Measurements from ENCODE around the gene STX3. TPM values are rescaled to one million over a fixed set of nuclear protein-coding genes. Genes with fewer than 3 reads are reported as not detected.

STX3 gene
- total and polyA plus RNA-seq, 4 donors = 3.3 to 8.5 (median 5.8) TPM

DNA sequence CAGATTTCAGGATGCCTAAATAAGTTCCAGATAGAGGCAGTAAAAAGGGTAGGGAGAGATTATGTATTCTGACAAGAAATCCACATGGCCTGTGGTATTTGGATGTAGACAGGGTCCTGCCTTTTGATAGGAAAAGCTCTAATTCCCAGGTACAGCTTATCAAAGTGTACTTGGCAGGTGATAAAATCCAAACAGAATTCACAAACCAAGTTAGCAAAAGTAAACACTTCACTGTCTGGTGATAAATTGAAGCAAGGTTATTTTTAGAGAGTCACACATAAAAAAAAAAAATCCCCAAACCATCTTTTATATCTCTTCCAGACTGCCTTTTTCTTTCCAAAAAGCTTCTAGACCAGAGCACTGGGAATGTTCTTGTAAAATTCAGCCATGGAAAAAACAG is 84.4 kb downstream of the STX3 start:
- TF ChIP-seq NR2F2 (IDR thresholded peaks at IDR 0.05) (no peak), FOXA2 (IDR thresholded peaks at IDR 0.05) (no peak), RXRA (IDR thresholded peaks at IDR 0.05) (no peak), JUND (IDR thresholded peaks at IDR 0.05) (no peak), YY1 (IDR thresholded peaks at IDR 0.05) (no peak), TAF1 (conservative IDR thresholded peaks at IDR 0.05) (no peak), GABPA (IDR thresholded peaks at IDR 0.05 in 1 of 2, conservative IDR thresholded peaks at IDR 0.05 in 1 of 2) (no peak)
- TF ChIP-seq, protein P1, sequence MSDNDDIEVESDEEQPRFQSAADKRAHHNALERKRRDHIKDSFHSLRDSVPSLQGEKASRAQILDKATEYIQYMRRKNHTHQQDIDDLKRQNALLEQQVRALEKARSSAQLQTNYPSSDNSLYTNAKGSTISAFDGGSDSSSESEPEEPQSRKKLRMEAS (IDR thresholded peaks at IDR 0.05) = no peak
- TF ChIP-seq, protein P2, sequence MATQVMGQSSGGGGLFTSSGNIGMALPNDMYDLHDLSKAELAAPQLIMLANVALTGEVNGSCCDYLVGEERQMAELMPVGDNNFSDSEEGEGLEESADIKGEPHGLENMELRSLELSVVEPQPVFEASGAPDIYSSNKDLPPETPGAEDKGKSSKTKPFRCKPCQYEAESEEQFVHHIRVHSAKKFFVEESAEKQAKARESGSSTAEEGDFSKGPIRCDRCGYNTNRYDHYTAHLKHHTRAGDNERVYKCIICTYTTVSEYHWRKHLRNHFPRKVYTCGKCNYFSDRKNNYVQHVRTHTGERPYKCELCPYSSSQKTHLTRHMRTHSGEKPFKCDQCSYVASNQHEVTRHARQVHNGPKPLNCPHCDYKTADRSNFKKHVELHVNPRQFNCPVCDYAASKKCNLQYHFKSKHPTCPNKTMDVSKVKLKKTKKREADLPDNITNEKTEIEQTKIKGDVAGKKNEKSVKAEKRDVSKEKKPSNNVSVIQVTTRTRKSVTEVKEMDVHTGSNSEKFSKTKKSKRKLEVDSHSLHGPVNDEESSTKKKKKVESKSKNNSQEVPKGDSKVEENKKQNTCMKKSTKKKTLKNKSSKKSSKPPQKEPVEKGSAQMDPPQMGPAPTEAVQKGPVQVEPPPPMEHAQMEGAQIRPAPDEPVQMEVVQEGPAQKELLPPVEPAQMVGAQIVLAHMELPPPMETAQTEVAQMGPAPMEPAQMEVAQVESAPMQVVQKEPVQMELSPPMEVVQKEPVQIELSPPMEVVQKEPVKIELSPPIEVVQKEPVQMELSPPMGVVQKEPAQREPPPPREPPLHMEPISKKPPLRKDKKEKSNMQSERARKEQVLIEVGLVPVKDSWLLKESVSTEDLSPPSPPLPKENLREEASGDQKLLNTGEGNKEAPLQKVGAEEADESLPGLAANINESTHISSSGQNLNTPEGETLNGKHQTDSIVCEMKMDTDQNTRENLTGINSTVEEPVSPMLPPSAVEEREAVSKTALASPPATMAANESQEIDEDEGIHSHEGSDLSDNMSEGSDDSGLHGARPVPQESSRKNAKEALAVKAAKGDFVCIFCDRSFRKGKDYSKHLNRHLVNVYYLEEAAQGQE (IDR thresholded peaks at IDR 0.05) = no peak
- TF ChIP-seq, protein P3, sequence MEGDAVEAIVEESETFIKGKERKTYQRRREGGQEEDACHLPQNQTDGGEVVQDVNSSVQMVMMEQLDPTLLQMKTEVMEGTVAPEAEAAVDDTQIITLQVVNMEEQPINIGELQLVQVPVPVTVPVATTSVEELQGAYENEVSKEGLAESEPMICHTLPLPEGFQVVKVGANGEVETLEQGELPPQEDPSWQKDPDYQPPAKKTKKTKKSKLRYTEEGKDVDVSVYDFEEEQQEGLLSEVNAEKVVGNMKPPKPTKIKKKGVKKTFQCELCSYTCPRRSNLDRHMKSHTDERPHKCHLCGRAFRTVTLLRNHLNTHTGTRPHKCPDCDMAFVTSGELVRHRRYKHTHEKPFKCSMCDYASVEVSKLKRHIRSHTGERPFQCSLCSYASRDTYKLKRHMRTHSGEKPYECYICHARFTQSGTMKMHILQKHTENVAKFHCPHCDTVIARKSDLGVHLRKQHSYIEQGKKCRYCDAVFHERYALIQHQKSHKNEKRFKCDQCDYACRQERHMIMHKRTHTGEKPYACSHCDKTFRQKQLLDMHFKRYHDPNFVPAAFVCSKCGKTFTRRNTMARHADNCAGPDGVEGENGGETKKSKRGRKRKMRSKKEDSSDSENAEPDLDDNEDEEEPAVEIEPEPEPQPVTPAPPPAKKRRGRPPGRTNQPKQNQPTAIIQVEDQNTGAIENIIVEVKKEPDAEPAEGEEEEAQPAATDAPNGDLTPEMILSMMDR (IDR thresholded peaks at IDR 0.05; ENCODE audit: low read depth, low read length, missing input control) = no peak
- Histone ChIP-seq H3K27me3 (ENCODE audit: control insufficient read depth in 4 of 4, insufficient read depth in 4 of 4, low read length in 3 of 4) (no peaks in the 10 kb centered on the region), H3K9me3 (ENCODE audit: control insufficient read depth in 4 of 4, low read length in 3 of 4) (no peaks in the 10 kb centered on the region), H3K4me1 (ENCODE audit: control insufficient read depth in 4 of 4, insufficient read depth in 4 of 4, low read length in 3 of 4) (no peaks in the 10 kb centered on the region), H3K9ac (ENCODE audit: low read depth in 1 of 2, low read length in 2 of 2) (no peak overlapping the region), H3K27ac (ENCODE audit: low read depth in 1 of 2, low read length in 2 of 2) (no peak overlapping the region), H3K4me3 (ENCODE audit: low read depth in 1 of 3, low read length in 3 of 3) (no peak overlapping the region), H3K36me3 (ENCODE audit: control insufficient read depth in 4 of 4, insufficient read depth in 3 of 4, low read depth in 1 of 4, low read length in 3 of 4) (no peaks in the 10 kb centered on the region)
- no peak for DNase-seq (ENCODE audit: low spot score)

DNA sequence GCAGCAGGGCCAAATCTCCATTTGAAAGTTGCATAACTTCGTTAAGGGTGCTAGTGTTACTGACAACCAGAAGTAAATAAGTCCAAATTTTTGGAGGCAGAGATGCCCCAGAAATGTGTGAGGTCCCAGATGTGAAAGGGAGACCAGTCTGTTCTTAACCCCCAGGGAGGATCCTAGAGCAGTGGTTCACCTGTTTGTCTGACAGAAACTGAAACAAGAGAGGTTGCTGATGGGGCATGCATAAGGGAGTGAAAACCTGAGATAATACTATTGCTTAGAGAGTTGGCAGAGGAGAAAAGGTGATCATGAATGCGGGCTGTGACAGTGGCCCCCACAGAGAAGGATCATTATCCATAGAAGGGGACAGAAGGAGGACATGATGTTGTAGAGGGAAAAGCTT is 86.3 kb downstream of the STX3 start:
- H3K4me1 ChIP-seq (ENCODE audit: control insufficient read depth in 4 of 4, insufficient read depth in 4 of 4, low read length in 3 of 4) = no peaks in the 10 kb centered on the region
- no peak for DNase-seq (ENCODE audit: low spot score)
- TF ChIP-seq RXRA (IDR thresholded peaks at IDR 0.05) (no peak), YY1 (IDR thresholded peaks at IDR 0.05) (no peak), HNF4G (IDR thresholded peaks at IDR 0.05) (no peak)
- no peak overlapping the region for H3K27ac ChIP-seq (ENCODE audit: low read depth in 1 of 2, low read length in 2 of 2)
- H3K36me3 ChIP-seq (ENCODE audit: control insufficient read depth in 4 of 4, insufficient read depth in 3 of 4, low read depth in 1 of 4, low read length in 3 of 4) = no peaks in the 10 kb centered on the region
- H3K4me3 ChIP-seq (ENCODE audit: low read depth in 1 of 3, low read length in 3 of 3) = no peak overlapping the region
- H3K9ac ChIP-seq (ENCODE audit: low read depth in 1 of 2, low read length in 2 of 2) = no peak overlapping the region
- no peaks in the 10 kb centered on the region for H3K27me3 ChIP-seq (ENCODE audit: control insufficient read depth in 4 of 4, insufficient read depth in 4 of 4, low read length in 3 of 4)
- 86% methylated on average over 2 of the region's 2 CpGs for WGBS
- H3K9me3 ChIP-seq (ENCODE audit: control insufficient read depth in 4 of 4, low read length in 3 of 4) = no peaks in the 10 kb centered on the region

DNA sequence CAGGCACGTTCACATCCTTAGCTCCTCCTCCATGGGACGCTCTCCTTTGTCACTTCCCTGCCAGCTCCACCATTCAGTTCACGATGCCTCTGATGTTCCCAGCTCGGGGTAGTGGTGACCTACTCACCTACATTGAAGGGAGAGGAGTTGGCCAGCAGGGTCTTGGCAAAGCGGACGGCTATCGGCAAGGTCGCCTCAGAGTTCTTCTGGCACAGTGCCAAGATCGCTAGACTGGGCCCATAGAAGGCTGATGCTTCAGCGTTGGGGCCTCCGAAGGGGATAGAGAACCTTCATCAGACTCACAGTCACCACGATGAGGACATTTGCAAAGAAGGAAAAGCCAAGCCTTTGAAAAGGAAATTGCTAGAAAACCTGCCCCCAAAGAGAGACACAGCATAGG is 87.1 kb downstream of the STX3 start:
- Histone ChIP-seq H3K36me3 (ENCODE audit: control insufficient read depth in 4 of 4, insufficient read depth in 3 of 4, low read depth in 1 of 4, low read length in 3 of 4) (no peaks in the 10 kb centered on the region), H3K4me3 (ENCODE audit: low read depth in 1 of 3, low read length in 3 of 3) (no peak overlapping the region), H3K27me3 (ENCODE audit: control insufficient read depth in 4 of 4, insufficient read depth in 4 of 4, low read length in 3 of 4) (no peaks in the 10 kb centered on the region), H3K27ac (ENCODE audit: low read depth in 1 of 2, low read length in 2 of 2) (no peak overlapping the region), H3K9ac (ENCODE audit: low read depth in 1 of 2, low read length in 2 of 2) (no peak overlapping the region), H3K4me1 (ENCODE audit: control insufficient read depth in 4 of 4, insufficient read depth in 4 of 4, low read length in 3 of 4) (no peaks in the 10 kb centered on the region), H3K9me3 (ENCODE audit: control insufficient read depth in 4 of 4, low read length in 3 of 4) (no peaks in the 10 kb centered on the region)
- 79% methylated on average over 12 of the region's 12 CpGs for WGBS
- TF ChIP-seq JUND (IDR thresholded peaks at IDR 0.05) (no peak), FOXA2 (IDR thresholded peaks at IDR 0.05) (no peak), TAF1 (conservative IDR thresholded peaks at IDR 0.05) (no peak), SP1 (IDR thresholded peaks at IDR 0.05) (no peak)
- TF ChIP-seq, protein P1 (IDR thresholded peaks at IDR 0.05) = no peak
- TF ChIP-seq, protein P3 (IDR thresholded peaks at IDR 0.05; ENCODE audit: low read depth, low read length, missing input control) = no peak
- no peak for DNase-seq (ENCODE audit: low spot score)
